AG10803 (cell line): ENCODE results near the gene AADAT.

ENCODE experiments used
- DNase-seq: peaks from one replicate; pipeline ENCODE4 v3.0.0; 2010; ENCODE audit warnings: low read depth
- H3K4me3 ChIP-seq: 2 replicates; pipeline ENCODE4 v1.5.1; 2011; ENCODE audit warnings: mild to moderate bottlenecking, low read length, control low read depth
- CTCF ChIP-seq: conservative IDR thresholded peaks from 2 replicates; pipeline ENCODE4 v1.5.1; 2011; ENCODE audit warnings: mild to moderate bottlenecking, low read length, control low read depth, inconsistent platforms

AADAT gene

GRCh38 chr4:170025523-170026252 is 64.1 kb downstream of the AADAT start:
- DNase-seq = peak; percentile 20
- peak overlapping the region; percentile 72 for H3K4me3 ChIP-seq
- no peak for TF ChIP-seq CTCF

- H3K4me3 ChIP-seq = no peak overlapping the region
- no peak for TF ChIP-seq CTCF
- no peak for DNase-seq
These were observed 67.5 kb downstream of the AADAT start for GRCh38 chr4:170022211-170022610.

GRCh38 chr4:170017252-170017651 is 72.5 kb downstream of the AADAT start:
- no peak overlapping the region for H3K4me3 ChIP-seq
- no peak for TF ChIP-seq CTCF
- DNase-seq = no peak

GRCh38 chr4:170015285-170015684 is 74.5 kb downstream of the AADAT start:
- TF ChIP-seq CTCF = no peak
- DNase-seq = no peak
- no peak overlapping the region for H3K4me3 ChIP-seq

GRCh38 chr4:170014359-170015011 is 75.3 kb downstream of the AADAT start:
- no peak for TF ChIP-seq CTCF
- no peak overlapping the region for H3K4me3 ChIP-seq
- peak; percentile 58 for DNase-seq

GRCh38 chr4:170012629-170012958 is 77.2 kb downstream of the AADAT start:
- no peak for TF ChIP-seq CTCF
- DNase-seq = no peak
- no peak overlapping the region for H3K4me3 ChIP-seq

- TF ChIP-seq CTCF = no peak
- no peak for DNase-seq
- H3K4me3 ChIP-seq = no peak overlapping the region
These were observed 77.7 kb downstream of the AADAT start for GRCh38 chr4:170011921-170012628.
